Measurements from ENCODE around the gene COL23A1. TPM values are rescaled to one million over a fixed set of nuclear protein-coding genes. Genes with fewer than 3 reads are reported as not detected.

The COL23A1 gene
- total RNA-seq, 1 donor from 2014 or later = 75.2 TPM

GRCh38 chr5:178324481-178325310 lies 265.5 kb downstream of the COL23A1 start:
- H3K36me3 Mint-ChIP-seq (ENCODE audit: low read depth, unreplicated experiment) = no peaks in the 10 kb centered on the region
- DNase-seq (ENCODE audit: low spot score) = no peak
- peaks cover 21% of the 10 kb centered on the region for H3K4me1 Mint-ChIP-seq (ENCODE audit: unreplicated experiment)
- H3K4me3 Mint-ChIP-seq (ENCODE audit: unreplicated experiment) = no peak overlapping the region
- TF ChIP-seq CTCF (IDR thresholded peaks at IDR 0.05; ENCODE audit: unreplicated experiment) = no peak
- H3K9me3 Mint-ChIP-seq (ENCODE audit: unreplicated experiment) = no peaks in the 10 kb centered on the region
- H3K27ac Mint-ChIP-seq (ENCODE audit: unreplicated experiment) = no peak overlapping the region
- H3K27me3 Mint-ChIP-seq (ENCODE audit: unreplicated experiment) = peaks cover 7% of the 10 kb centered on the region

- H3K4me1 Mint-ChIP-seq (ENCODE audit: unreplicated experiment) = peaks cover 19% of the 10 kb centered on the region
- no peak overlapping the region for H3K27ac Mint-ChIP-seq (ENCODE audit: unreplicated experiment)
- H3K9me3 Mint-ChIP-seq (ENCODE audit: unreplicated experiment) = no peaks in the 10 kb centered on the region
- no peak overlapping the region for H3K4me3 Mint-ChIP-seq (ENCODE audit: unreplicated experiment)
- no peak for DNase-seq (ENCODE audit: low spot score)
- H3K36me3 Mint-ChIP-seq (ENCODE audit: low read depth, unreplicated experiment) = no peaks in the 10 kb centered on the region
- H3K27me3 Mint-ChIP-seq (ENCODE audit: unreplicated experiment) = peaks cover 7% of the 10 kb centered on the region
- TF ChIP-seq CTCF (IDR thresholded peaks at IDR 0.05; ENCODE audit: unreplicated experiment) = no peak
Measured at GRCh38 chr5:178323961-178324360, 266.2 kb downstream of the COL23A1 start.

- no peak for DNase-seq (ENCODE audit: low spot score)
- H3K4me1 Mint-ChIP-seq (ENCODE audit: unreplicated experiment) = peaks cover 15% of the 10 kb centered on the region
- no peak overlapping the region for H3K4me3 Mint-ChIP-seq (ENCODE audit: unreplicated experiment)
- no peaks in the 10 kb centered on the region for H3K36me3 Mint-ChIP-seq (ENCODE audit: low read depth, unreplicated experiment)
- H3K27me3 Mint-ChIP-seq (ENCODE audit: unreplicated experiment) = peaks cover 7% of the 10 kb centered on the region
- no peak for TF ChIP-seq CTCF (IDR thresholded peaks at IDR 0.05; ENCODE audit: unreplicated experiment)
- no peaks in the 10 kb centered on the region for H3K9me3 Mint-ChIP-seq (ENCODE audit: unreplicated experiment)
- no peak overlapping the region for H3K27ac Mint-ChIP-seq (ENCODE audit: unreplicated experiment)
Measured at GRCh38 chr5:178323541-178323865, 266.7 kb downstream of the COL23A1 start.

- H3K27ac Mint-ChIP-seq (ENCODE audit: unreplicated experiment) = no peak overlapping the region
- H3K36me3 Mint-ChIP-seq (ENCODE audit: low read depth, unreplicated experiment) = no peaks in the 10 kb centered on the region
- DNase-seq (ENCODE audit: low spot score) = no peak
- TF ChIP-seq CTCF (IDR thresholded peaks at IDR 0.05; ENCODE audit: unreplicated experiment) = no peak
- no peak overlapping the region for H3K4me3 Mint-ChIP-seq (ENCODE audit: unreplicated experiment)
- H3K9me3 Mint-ChIP-seq (ENCODE audit: unreplicated experiment) = no peaks in the 10 kb centered on the region
- peaks cover 9% of the 10 kb centered on the region for H3K4me1 Mint-ChIP-seq (ENCODE audit: unreplicated experiment)
- H3K27me3 Mint-ChIP-seq (ENCODE audit: unreplicated experiment) = peaks cover 7% of the 10 kb centered on the region
Measured at GRCh38 chr5:178322736-178323540, 267.3 kb downstream of the COL23A1 start.
